DMS79 (cell line): Measurements from ENCODE around the gene IPO11.

ENCODE experiments used
- DNase-seq: peaks from one replicate; lab custom pipeline; 2025; lab: John Stamatoyannopoulos, UW

The IPO11 gene

DNA sequence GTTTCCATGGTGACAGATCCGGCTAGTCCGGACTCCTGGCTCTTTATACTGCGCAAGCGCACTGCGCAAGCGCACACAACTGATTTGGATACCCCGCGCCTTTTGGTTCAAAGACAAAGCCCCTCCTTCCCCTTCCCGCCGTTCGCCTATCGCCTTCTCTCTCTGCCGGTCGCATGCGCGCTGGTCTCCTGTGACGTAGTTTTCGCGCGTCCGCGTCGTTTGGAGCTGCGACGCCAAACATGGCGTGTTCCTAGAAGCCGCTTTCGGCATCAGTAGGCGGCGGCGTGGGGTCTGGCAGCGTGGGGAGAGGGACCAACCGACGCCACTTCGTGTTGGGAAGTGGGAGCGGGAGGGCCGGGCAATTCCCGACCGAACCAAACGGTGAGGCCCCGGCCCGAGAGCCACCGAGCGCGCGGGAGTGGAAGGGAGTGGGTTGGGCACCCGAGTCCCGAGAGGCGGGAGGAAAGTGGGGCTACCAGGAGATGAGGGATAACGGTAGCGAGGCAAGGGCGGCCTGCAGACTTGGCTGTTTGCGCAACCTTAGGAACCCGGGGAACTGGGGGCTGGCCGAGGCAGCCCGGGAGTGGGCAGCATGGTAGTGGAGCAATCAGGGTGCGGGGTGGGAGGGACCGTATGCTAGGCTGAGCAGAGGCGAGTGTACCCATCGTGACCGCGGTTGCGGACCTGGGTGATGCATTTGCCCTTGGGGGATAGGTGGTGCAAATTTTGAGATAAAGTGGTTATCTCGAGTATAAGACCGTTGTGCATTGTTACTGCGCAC, at the start of gene IPO11:
TSS of gene IPO11 (plus strand) at position 215 of the 781 bp plus-strand sequence. CDS start 24,517 bp downstream, outside the sequence.
- DNase-seq, result peak; percentile 91

DNA sequence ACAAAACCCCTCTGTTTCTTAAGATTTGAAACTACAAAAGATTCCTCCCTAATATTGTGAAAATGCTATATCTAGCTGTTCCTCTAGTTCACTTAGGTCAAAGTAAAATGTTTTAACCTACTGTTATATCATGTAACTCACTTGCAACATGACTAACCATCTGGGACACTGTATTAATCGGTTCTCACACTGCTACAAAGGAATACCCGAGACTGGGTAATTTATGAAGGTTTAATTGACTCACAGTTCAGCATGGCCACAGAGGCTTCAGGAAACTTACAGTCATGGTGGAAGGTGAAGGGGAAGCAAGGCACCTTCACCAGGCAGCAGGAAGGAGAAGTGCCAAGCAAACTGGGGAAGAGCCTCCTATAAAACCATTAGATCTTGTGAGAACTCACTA, 43.5 kb upstream of the IPO11 start:
- no peak for DNase-seq

DNA sequence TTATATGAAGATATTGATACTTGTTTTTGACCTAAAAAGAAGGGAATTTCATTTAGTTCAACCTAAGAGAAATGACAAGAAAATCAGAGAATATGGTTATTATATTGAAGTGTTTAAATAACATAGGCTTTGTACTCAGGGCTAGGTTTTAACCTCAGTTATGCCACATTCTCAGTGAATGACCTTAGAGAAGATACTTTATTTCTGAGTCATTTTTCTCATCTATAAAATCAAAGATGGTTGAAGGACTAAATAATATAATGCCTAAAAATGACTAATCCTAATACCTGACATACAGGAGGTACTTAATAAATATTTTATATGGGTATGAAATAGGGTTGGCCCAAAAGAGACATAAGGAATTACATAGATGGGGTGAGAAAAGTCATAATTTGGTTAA, 41.2 kb upstream of the IPO11 start:
- no peak for DNase-seq

GRCh38 chr5:62372600-62372999, 40.0 kb upstream of the IPO11 start:
- no peak for DNase-seq

- DNase-seq, result no peak
These were observed 39.2 kb upstream of the IPO11 start for GRCh38 chr5:62373382-62373781.

DNA sequence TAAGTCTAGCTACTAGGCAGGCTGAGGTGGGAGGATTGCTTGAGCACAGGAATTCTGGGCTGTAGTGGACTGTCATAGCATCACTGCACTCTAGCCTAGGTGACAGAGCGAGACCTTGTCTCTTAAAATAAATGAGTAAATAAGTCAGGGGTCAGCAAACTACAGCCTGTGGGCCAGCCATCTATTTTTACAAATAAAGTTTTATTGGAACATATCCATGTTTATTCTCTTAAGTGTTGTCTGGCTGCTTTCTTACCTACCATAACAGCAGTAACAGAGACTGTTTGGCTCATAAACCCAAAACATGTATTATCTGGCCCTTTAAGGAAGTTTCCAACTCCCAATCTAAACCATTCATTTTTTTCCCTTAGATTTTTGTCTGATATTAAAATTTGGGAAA, 38.5 kb upstream of the IPO11 start:
- no peak for DNase-seq

DNA sequence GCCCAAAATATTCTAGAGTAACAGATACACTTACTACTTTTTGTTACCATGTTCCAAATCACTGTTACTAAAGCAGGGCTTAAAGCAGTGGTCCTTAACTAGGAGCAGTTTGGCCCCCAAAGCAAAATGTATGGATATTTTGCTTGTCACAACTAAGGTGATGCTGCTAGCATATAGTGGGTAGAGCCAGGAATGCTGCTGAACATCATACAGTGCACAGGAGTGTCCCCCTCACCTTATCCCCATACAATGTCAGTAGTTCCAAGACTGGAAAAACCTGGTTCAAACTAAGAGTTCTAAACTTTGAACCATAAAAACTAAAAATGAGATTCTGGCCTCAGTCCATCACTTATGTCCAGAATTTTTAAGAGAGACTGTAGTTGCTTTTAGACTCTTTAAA, 36.9 kb upstream of the IPO11 start:
- no peak for DNase-seq

DNA sequence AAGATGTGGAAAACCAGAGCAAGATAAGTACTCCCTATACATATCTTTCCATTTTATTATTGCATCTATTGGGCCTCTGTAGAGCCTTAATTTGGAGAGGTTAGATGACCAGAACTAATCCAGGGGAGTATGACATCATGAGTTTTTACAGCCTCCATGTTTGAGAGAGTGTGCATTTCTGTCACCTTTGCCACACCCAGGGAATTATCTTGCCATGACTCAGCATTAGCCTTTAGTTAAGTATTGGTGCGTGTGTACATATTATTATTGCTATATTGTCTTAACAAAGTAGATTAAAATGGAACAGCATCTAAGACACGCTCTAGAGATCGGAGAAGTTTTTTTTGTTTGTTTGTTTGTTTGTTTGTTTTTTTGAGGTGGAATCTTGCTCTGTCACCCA, 36.5 kb upstream of the IPO11 start:
- no peak for DNase-seq

DNA sequence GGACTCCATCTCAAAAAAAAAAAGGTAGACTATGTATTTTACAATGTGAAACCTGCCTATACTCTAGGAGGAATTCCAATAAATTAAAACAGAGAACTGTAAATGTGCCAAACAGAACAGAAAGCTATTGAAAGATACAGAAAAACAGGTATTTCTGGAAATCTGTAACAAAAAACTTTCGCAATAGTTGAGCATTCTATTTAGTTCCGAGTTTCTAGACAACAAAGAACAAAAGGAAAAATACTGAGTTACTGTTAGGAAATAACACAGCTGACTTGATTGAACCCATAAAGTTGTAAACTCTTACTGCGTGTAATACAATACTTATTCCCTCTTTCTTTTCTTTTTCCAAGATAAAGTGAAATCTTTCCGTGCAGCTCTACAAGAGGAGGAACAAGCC, 27.4 kb upstream of the IPO11 start:
- DNase-seq, result no peak

DNA sequence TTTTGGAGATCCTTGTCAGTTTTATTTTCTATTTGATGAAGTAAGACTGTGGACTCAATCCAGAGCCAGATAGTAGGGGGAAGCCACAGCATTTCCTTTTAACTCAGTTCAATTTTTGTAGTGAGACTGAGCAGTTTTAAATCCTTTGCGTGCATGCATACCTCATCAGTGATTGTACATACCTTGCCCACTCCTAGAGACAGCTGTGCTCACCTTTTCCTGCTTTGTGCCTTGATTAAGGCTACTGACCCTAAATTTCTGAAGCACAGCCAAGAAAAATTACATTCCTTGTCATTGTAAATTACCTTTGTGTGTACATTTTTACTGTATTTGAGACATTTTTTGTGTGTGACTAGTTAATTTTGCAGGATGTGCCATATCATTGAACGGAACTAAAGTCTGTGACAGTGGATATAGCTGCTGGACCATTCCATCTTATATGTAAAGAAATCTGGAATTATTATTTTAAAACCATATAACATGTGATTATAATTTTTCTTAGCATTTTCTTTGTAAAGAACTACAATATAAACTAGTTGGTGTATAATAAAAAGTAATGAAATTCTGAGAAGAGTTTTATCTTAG, 26.7 kb upstream of the IPO11 start:
- DNase-seq, result no peak

DNA sequence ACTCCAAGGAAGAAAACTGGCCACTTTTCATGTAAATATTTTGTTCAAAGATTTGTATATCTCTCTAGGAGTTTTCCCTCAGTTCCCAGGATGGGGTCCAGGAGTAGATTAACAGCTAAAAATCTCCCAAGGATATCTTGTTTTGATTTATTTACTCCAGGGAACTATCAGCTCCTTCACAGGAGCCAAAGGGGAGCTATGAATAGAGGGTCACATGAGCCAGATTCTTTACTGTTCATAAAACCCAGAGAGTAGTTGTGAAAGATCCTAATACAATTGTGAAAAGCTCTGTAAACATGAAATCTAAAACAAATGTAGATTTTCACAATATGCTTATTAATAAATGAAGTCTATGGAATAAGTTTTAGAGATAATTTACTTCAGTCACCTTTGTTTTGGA, 25.7 kb upstream of the IPO11 start:
- no peak for DNase-seq

- no peak for DNase-seq
These were observed 17.2 kb upstream of the IPO11 start for GRCh38 chr5:62395210-62395950.

DNA sequence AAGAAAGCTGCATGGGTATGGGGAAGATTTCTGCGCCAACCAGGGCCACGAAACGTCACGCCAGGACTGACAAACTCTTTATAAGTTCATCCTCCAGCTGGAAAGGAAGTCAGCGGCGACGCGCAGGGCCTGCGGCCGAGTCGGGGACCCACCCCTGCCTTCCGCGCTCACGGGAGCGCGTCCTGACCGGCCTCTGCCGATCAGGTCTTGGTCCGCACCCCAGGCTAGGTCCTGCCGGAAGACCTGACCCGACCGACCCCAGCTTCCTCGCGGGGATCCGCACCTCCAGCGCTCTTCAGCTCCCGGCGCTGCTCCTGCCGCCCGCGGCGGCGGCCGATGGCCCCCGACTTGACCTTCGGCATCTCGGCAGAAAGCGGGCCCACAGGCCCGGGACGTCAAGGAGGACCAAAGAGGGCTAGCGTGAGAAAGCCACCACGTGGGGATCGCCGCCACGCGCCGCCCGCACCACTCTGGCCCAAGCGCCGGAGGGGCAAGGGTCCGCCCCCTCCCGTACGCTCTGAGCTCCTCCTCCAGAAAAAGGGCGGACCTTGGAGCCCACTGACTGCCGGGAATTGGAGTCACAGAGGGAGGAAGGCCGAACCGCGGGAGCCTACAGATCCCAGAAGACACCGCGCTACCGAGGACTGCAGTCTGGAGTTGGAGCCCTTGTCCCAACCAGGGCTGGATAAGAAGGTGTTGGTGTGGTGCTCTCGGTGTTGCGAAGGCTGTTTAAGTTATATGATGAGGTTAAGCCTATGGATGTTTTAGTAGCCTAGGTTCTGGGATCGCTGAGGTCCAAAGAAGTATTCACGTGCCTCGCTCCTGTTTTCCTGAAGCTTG, 8.9 kb upstream of the IPO11 start, which contains the start of gene DIMT1:
TSS of gene DIMT1 (minus strand) at position 495 of the 840 bp plus-strand sequence. CDS start at position 362, 133 bp downstream.
- DNase-seq, result peak; percentile 84

DNA sequence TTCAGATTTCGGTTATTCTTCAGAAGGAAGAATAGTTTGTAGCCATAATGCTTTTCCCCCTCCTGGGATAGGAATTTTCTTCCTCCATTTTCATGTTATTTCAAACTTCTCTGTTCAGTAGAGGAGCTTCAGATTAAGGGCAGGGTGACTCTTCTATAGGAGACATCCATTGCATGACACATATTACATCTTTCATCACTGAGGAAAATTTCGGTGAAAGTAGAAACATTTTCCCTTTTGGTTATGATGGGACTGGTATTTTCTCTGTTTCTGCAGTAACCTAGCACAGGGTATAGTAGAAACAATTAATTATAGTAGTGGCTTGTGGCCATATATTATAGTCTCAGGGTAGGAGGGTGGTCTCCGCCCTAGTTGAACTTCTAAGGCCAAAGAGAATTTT, 1.1 kb downstream of the IPO11 start:
- no peak for DNase-seq

DNA sequence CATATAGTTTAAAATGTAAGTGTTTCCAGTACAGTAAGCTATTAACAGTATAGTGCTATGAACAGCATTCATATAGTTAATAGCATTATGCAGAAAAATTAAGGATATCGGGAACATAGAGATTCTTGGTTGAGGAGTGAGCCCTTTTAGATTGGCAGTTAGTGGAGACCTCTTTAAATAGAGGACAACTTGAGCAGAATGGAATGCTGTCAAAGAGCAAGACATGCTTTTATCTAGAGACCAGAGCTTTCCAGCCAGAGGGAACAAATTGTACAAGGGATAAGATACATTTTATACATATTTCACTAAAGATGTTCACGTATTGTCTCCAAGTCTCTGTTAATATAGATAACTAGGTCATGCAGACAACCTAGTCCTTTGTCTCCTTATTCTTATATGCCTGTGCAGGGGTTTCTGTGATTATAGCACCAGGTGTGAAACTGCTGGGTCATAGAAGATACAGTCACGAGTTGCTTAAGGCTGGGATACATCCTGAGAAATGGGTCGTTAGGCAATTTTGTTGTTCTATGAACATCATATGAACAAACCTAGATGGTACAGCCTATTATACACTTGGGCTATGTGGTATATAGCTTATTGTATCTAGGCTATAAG, 6.0 kb downstream of the IPO11 start:
- no peak for DNase-seq

- DNase-seq, result no peak
These were observed 7.0 kb downstream of the IPO11 start for GRCh38 chr5:62419609-62420008.

DNA sequence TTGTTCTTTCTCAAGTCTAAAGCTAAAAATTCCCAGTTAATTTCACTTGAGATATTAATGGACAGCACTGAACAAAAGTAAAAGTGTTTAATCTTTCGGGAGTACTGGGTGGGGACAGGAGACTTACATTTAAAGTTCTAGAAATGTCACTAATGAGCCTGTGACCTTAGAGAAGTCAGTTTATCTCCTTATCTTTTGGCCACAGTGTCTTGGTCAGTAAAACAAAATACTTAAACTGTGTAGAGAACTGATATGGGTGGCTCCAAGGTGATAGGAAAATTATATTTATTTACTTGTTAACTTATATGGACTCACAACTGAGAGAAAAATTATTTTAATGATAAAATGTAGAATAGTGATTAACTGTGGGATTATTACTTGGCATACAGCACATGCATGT, 8.9 kb downstream of the IPO11 start:
- DNase-seq, result no peak

- DNase-seq, result no peak
These were observed 12.2 kb downstream of the IPO11 start for GRCh38 chr5:62424763-62425162.

DNA sequence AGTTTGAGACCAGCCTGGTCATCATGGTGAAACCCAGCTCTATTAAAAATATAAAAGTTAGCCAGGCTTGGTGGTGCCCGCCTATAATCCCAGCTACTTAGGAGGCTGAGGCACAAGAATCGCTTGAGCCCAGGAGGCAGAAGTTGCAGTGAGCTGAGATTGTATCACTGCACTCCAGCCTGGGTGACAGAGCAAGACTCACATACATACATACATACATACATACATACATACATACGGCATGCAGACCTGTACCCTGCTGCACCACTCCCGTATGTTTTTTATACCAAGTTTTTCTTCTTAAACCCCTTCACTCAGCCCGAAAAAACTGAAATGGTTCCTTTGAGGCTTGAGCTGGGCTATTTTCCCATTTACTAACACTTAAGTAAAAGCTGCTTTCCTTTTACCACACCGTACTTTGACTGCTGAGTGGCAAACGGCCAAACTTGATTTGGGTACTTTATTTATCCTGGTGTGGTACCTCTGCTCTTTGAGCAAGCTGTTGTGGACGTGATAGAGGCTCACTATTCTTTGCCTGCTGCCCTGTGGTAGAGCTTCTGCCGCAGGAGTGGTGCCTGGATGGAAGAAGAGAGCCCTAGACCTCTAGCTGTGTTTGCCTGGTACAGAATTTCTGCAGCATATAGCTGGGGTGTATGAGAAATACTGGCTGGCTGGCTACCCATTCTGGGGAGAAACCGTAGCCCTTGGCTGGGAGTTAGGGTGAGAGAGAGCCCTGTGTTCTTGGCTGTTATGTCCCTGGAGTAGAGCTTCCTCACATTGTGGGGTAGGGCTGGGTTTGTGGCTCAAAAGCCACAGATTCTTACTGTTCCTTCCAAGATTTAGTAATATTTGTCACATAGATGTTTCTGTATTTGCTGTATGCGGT, 19.4 kb downstream of the IPO11 start:
- no peak for DNase-seq

DNA sequence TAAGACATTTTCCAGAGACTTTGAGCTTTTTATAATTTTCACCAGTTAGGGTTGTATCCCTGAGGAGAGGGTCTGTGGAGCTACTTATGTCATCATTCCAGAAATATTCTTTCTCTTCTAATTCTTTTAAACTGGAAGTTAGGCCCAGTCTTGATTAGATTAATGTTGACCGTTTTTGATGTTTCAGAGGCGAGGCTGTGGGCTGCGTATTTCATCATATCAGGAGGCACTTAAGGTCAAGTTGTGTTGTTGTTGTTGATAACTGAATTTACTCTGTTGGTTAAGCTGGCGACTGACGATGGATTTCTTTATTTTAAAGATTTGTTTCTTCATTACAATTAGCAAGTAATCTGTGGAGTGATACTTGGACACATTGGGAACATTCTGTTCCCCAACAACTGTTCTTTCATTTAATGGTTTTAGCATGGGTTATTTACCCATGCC, 20.1 kb downstream of the IPO11 start:
- no peak for DNase-seq

DNA sequence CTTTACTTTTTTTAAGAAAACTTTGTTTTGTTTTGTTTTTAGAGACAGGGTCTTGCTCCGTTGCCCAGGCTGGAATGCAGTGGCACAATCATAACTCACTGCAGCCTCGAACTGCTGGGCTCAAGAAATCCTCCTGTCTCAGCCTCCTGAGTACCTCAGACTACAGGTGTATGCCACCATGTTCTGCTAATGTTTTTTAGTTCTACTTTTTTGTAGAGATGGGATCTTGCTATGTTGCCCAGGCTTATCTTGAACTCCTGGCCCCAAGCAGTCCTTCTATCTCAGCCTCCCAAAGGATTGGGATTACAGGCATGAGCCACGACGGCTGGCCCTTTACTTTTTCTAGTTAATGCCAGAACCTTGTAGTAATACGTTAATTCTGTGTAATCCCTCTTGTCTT, 36.0 kb downstream of the IPO11 start:
- DNase-seq, result no peak
